Effector memory CD8-positive, alpha-beta T cell (primary cell): ENCODE measurements around the gene NECAB3.
"Not testable (repeated sequence)": the region's sequence is repeated elsewhere in the genome, so short reads cannot be mapped to it uniquely, and the experiment has no call there.

Experiments
- ATAC-seq: fragments of 150-1000 bp; cut with Tn5 transposase; replicated peaks from 2 replicates; pipeline ENCODE4 v1.10.0; 2021; ENCODE audit warnings: mild to moderate bottlenecking, moderate library complexity
- DNase-seq, 3 experiments: peaks; one replicate each; pipeline ENCODE4 v3.0.0; 2021
- H3K27ac Mint-ChIP-seq, 2 donors: one replicate each; pipeline ENCODE4 v1.8.0; 2022; ENCODE audit warnings: mild to moderate bottlenecking in 2 of 2, mixed read lengths in 2 of 2, moderate library complexity in 2 of 2
- H3K27me3 Mint-ChIP-seq, 2 donors: one replicate each; pipeline ENCODE4 v1.8.0; 2022; ENCODE audit warnings: mixed read lengths in 2 of 2
- H3K36me3 Mint-ChIP-seq: one replicate; pipeline ENCODE4 v1.8.0; 2022; ENCODE audit warnings: mild to moderate bottlenecking, moderate library complexity, mixed read lengths; ENCODE audit not compliant: insufficient read depth
- H3K4me1 Mint-ChIP-seq, 2 donors: one replicate each; pipeline ENCODE4 v1.8.0; 2022; ENCODE audit warnings: low read depth in 2 of 2, mixed read lengths in 2 of 2
- H3K4me3 Mint-ChIP-seq, 2 donors: one replicate each; pipeline ENCODE4 v1.8.0; 2022; ENCODE audit warnings: mild to moderate bottlenecking in 2 of 2, mixed read lengths in 2 of 2, moderate library complexity in 2 of 2
- H3K9me3 Mint-ChIP-seq, 2 donors: one replicate each; pipeline ENCODE4 v1.8.0; 2022; ENCODE audit warnings: mixed read lengths in 2 of 2

NECAB3 gene

DNA sequence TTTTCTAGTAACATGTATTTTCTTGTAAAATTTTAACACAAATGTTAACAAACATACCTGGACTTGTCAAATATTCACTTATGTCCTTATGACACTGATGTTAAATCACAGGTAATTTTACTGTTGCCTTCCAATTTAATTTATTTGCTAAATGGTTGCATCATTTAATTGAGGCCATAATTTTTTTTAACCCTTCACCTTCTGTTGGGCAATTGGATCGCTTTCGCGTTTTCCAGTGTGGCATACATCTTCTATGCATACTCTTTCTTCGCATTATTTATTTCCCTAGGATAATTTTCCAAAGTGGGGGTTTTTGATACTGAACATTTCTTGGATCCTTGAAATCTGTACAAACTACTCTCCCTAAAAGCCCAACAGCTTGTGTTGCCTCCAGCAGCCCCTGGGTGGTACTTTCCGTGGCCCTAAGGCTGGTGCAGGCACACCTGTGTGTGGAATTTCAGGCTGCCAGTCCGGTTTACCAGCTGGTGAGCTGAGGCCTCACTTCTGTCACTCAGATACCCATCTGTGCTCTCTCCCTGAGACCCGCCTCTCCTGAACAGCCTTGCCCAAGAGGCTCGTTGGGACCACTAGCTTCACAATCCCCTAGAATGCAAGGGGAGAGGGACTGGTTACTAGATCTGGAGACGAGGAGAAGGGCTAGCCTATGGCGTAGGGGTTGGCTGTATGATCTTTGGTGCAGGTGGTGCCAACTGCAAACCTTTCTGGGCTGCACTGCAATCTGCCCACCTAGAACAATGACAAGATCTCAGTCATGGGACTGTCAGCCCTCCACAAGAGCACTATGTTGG lies 23.3 kb downstream of the NECAB3 start:
- H3K4me1 Mint-ChIP-seq, result peaks cover 14 to 16% of the 10 kb centered on the region in 2 donors
- no peak overlapping the region for H3K4me3 Mint-ChIP-seq
- peaks cover 8% of the 10 kb centered on the region for H3K36me3 Mint-ChIP-seq
- ATAC-seq (no peak), DNase-seq (no peak)
- no peaks in the 10 kb centered on the region for H3K9me3 Mint-ChIP-seq
- peak overlapping the region; percentile 17 to 62 for H3K27ac Mint-ChIP-seq
- no peaks in the 10 kb centered on the region for H3K27me3 Mint-ChIP-seq

GRCh38 chr20:33650111-33650752 lies 24.0 kb downstream of the NECAB3 start:
- no peak for DNase-seq
- H3K4me3 Mint-ChIP-seq, result no peak overlapping the region
- no peaks in the 10 kb centered on the region for H3K27me3 Mint-ChIP-seq
- no peaks in the 10 kb centered on the region for H3K9me3 Mint-ChIP-seq
- H3K27ac Mint-ChIP-seq, result peak overlapping the region; percentile 17 to 62
- no peak for ATAC-seq
- H3K36me3 Mint-ChIP-seq, result peaks cover 12% of the 10 kb centered on the region
- peaks cover 14 to 16% of the 10 kb centered on the region in 2 donors for H3K4me1 Mint-ChIP-seq

- ATAC-seq (no peak), DNase-seq (no peak)
- H3K4me1 Mint-ChIP-seq, result peaks cover 14 to 16% of the 10 kb centered on the region in 2 donors
- peak overlapping the region in 1 of 2 donors; percentile 62 for H3K27ac Mint-ChIP-seq
- peaks cover 17% of the 10 kb centered on the region for H3K36me3 Mint-ChIP-seq
- no peak overlapping the region for H3K4me3 Mint-ChIP-seq
- no peaks in the 10 kb centered on the region for H3K27me3 Mint-ChIP-seq
- no peaks in the 10 kb centered on the region for H3K9me3 Mint-ChIP-seq
Measured at GRCh38 chr20:33649201-33649681, 25.0 kb downstream of the NECAB3 start.

GRCh38 chr20:33648396-33649004 lies 25.7 kb downstream of the NECAB3 start:
- H3K27me3 Mint-ChIP-seq, result no peaks in the 10 kb centered on the region
- peaks cover 13 to 16% of the 10 kb centered on the region in 2 donors for H3K4me1 Mint-ChIP-seq
- H3K9me3 Mint-ChIP-seq, result no peaks in the 10 kb centered on the region
- H3K4me3 Mint-ChIP-seq, result no peak overlapping the region
- H3K27ac Mint-ChIP-seq, result no peak overlapping the region
- H3K36me3 Mint-ChIP-seq, result peaks cover 18% of the 10 kb centered on the region
- DNase-seq (no peak), ATAC-seq (no peak)

GRCh38 chr20:33647603-33648395 lies 26.4 kb downstream of the NECAB3 start:
- Mint-ChIP-seq H3K4me1 (peaks cover 9 to 11% of the 10 kb centered on the region in 2 donors), H3K4me3 (peak overlapping the region; percentile 66 to 71), H3K27me3 (no peaks in the 10 kb centered on the region), H3K27ac (peak overlapping the region; percentile 85 to 87), H3K36me3 (peaks cover 18% of the 10 kb centered on the region), H3K9me3 (no peaks in the 10 kb centered on the region)
- ATAC-seq (peak; percentile 89), DNase-seq (peak in 1 of 3 experiments; percentile 17)

- not testable (repeated sequence) for H3K4me1 Mint-ChIP-seq, H3K9me3 Mint-ChIP-seq, DNase-seq, H3K27me3 Mint-ChIP-seq, ATAC-seq
- Mint-ChIP-seq H3K27ac (peak overlapping the region; percentile 85 to 87), H3K36me3 (peaks cover 22% of the 10 kb centered on the region), H3K4me3 (peak overlapping the region; percentile 66 to 71)
Measured at GRCh38 chr20:33646959-33647602, 27.1 kb downstream of the NECAB3 start.

GRCh38 chr20:33646191-33646590 lies 28.0 kb downstream of the NECAB3 start:
- no peak for DNase-seq
- Mint-ChIP-seq H3K4me3 (no peak overlapping the region), H3K4me1 (peaks cover 9% of the 10 kb centered on the region in 2 donors), H3K36me3 (peaks cover 30% of the 10 kb centered on the region), H3K9me3 (no peaks in the 10 kb centered on the region), H3K27ac (peak overlapping the region in 1 of 2 donors; percentile 87), H3K27me3 (no peaks in the 10 kb centered on the region)
- ATAC-seq, result no peak

GRCh38 chr20:33645396-33645795 lies 28.8 kb downstream of the NECAB3 start:
- H3K27ac Mint-ChIP-seq, result peak overlapping the region in 1 of 2 donors; percentile 70
- peaks cover 38% of the 10 kb centered on the region for H3K36me3 Mint-ChIP-seq
- H3K9me3 Mint-ChIP-seq, result no peaks in the 10 kb centered on the region
- ATAC-seq, result no peak
- H3K4me1 Mint-ChIP-seq, result peaks cover 9% of the 10 kb centered on the region in 2 donors
- no peak for DNase-seq
- no peaks in the 10 kb centered on the region for H3K27me3 Mint-ChIP-seq
- no peak overlapping the region for H3K4me3 Mint-ChIP-seq

- H3K36me3 Mint-ChIP-seq, result peaks cover 42% of the 10 kb centered on the region
- no peak for ATAC-seq
- H3K27me3 Mint-ChIP-seq, result no peaks in the 10 kb centered on the region
- no peaks in the 10 kb centered on the region for H3K9me3 Mint-ChIP-seq
- no peak for DNase-seq
- H3K4me3 Mint-ChIP-seq, result no peak overlapping the region
- H3K4me1 Mint-ChIP-seq, result peaks cover 9% of the 10 kb centered on the region in 2 donors
- peak overlapping the region; percentile 56 to 70 for H3K27ac Mint-ChIP-seq
Measured at GRCh38 chr20:33645072-33645358, 29.2 kb downstream of the NECAB3 start.

DNA sequence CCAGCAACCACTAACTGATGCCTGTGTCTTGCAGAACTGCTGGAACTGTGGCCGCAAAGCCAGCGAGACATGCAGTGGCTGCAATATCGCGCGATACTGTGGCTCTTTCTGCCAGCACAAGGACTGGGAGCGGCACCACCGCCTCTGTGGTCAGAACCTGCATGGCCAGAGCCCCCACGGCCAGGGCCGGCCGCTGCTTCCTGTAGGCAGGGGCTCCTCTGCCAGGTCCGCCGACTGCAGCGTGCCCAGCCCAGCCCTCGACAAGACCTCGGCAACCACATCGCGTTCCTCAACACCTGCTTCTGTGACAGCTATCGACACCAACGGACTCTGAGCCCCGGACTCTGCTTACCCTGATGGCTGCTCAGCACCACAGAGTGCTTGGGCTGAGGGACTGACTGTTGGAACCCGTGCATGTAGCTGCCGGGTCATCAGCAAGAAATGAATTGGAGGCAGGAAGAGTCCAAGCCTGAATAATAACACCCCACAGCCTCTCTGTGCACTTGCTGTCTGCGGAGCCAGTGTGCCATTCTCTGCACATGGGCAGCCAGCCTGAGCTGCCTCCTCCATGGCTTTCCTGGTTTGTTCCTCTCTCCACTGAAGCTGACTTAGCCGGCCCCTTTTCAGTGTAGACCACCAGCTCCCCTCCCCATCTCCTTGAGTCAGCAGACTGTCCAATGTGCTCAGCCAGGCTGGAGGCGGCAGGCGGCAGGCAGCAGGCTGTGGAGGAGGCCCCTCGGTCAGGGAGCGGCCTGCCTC lies 29.7 kb downstream of the NECAB3 start:
- H3K36me3 Mint-ChIP-seq, result peaks cover 46% of the 10 kb centered on the region
- H3K9me3 Mint-ChIP-seq, result no peaks in the 10 kb centered on the region
- peak overlapping the region; percentile 56 to 70 for H3K27ac Mint-ChIP-seq
- H3K4me3 Mint-ChIP-seq, result no peak overlapping the region
- peaks cover 9% of the 10 kb centered on the region in 2 donors for H3K4me1 Mint-ChIP-seq
- H3K27me3 Mint-ChIP-seq, result no peaks in the 10 kb centered on the region
- ATAC-seq (no peak), DNase-seq (no peak)

DNA sequence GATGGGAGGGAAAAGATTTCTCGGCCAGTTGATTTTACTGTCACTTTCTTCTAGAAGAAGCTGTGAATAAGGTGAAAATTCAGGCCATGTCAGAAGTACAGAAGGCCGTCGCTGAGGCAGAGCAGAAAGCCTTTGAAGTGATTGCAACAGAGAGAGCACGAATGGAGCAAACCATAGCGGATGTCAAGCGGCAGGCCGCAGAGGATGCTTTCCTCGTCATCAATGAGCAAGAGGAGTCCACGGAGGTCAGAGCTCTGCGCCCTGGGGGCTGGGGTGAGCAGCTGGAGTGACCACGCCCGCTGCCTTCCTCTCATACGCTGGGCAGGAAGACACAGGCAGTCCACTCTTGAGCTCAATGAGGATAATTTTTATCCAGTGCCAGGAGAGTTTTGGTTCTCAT lies 33.9 kb downstream of the NECAB3 start:
- Mint-ChIP-seq H3K4me3 (no peak overlapping the region), H3K4me1 (peaks cover 0 to 5% of the 10 kb centered on the region in 2 donors), H3K27me3 (no peaks in the 10 kb centered on the region), H3K27ac (no peak overlapping the region), H3K36me3 (peaks cover 68% of the 10 kb centered on the region), H3K9me3 (no peaks in the 10 kb centered on the region)
- no peak for ATAC-seq
- no peak for DNase-seq

DNA sequence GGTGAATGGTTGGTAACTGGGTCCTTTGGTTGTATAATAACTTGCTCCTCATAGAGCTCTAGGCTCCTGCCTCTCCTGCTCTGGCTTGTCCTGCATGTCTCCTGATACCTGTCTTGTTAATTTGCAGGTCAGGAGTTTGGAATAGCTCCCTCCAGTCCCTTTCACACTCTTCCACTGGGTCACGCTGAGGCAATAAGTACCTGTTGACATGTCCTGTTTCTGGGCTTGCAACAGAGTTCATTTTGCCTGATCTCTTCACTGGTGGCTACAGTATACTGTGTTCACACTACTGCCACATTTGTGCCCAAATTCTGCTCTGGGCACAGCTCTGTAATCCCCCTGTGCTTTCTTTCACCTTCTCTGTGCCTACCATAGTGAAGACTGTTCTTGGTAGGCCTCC lies 37.5 kb downstream of the NECAB3 start:
- Mint-ChIP-seq H3K27ac (peak overlapping the region; percentile 33 to 45), H3K36me3 (peaks cover 62% of the 10 kb centered on the region), H3K9me3 (no peaks in the 10 kb centered on the region), H3K4me1 (peaks cover 3 to 10% of the 10 kb centered on the region in 2 donors), H3K4me3 (no peak overlapping the region), H3K27me3 (no peaks in the 10 kb centered on the region)
- DNase-seq (no peak), ATAC-seq (no peak)
